ENCODE measurements around the gene MYBPH.

The MYBPH gene

GRCh38 chr1:203202431-203203245 lies 27.0 kb upstream of the MYBPH start:
- POLR2A ChIA-PET = no interaction called here
- CTCF ChIA-PET = interaction anchor here (0.9 to 5.8 kb wide), 3 partner anchors 14 to 66 kb away, joined by 3 to 43 read pairs (median 14); no protein-coding TSS in a partner anchor
- TF ChIP-seq CTCF (IDR thresholded peaks at IDR 0.05; ENCODE audit: control extremely low read depth, extremely low read depth, low read depth, missing control alignments) = no peak

GRCh38 chr1:203201516-203202205 lies 26.0 kb upstream of the MYBPH start:
- POLR2A ChIA-PET = no interaction called here
- CTCF ChIA-PET = interaction anchor here (1.8 to 4.1 kb wide), 2 partner anchors 29 to 162 kb away, joined by 8 to 11 read pairs; no protein-coding TSS in a partner anchor
- TF ChIP-seq CTCF (IDR thresholded peaks at IDR 0.05; ENCODE audit: control extremely low read depth, extremely low read depth, low read depth, missing control alignments) = no peak
- no peak for DNase-seq (ENCODE audit: extremely low spot score)

More at GRCh38 chr1:203202431-203203245, 27.0 kb upstream of the MYBPH start:
- no peak for DNase-seq (ENCODE audit: extremely low spot score)

- no peak for TF ChIP-seq CTCF (IDR thresholded peaks at IDR 0.05; ENCODE audit: control extremely low read depth, extremely low read depth, low read depth, missing control alignments)
- ChIA-PET POLR2A (no interaction called here), CTCF (interaction anchor here (1.2 to 4.1 kb wide), 5 partner anchors 15 to 161 kb away, joined by 3 to 19 read pairs (median 8); no protein-coding TSS in a partner anchor)
- no peak for DNase-seq (ENCODE audit: extremely low spot score)
Observed at GRCh38 chr1:203200916-203201315, 25.3 kb upstream of the MYBPH start.

- no peak for DNase-seq (ENCODE audit: extremely low spot score)
- ChIA-PET POLR2A (no interaction called here), CTCF (interaction anchor here (1.0 to 4.1 kb wide), 8 partner anchors 16 to 161 kb away, joined by 3 to 19 read pairs (median 4); no protein-coding TSS in a partner anchor)
- TF ChIP-seq CTCF (IDR thresholded peaks at IDR 0.05; ENCODE audit: control extremely low read depth, extremely low read depth, low read depth, missing control alignments) = no peak
Observed at GRCh38 chr1:203199816-203200571, 24.4 kb upstream of the MYBPH start.

- TF ChIP-seq CTCF (IDR thresholded peaks at IDR 0.05; ENCODE audit: control extremely low read depth, extremely low read depth, low read depth, missing control alignments) = no peak
- ChIA-PET POLR2A (no interaction called here), CTCF (interaction anchor here (1.0 to 4.1 kb wide), 6 partner anchors 17 to 160 kb away, joined by 3 to 19 read pairs (median 4); no protein-coding TSS in a partner anchor)
- no peak for DNase-seq (ENCODE audit: extremely low spot score)
Observed at GRCh38 chr1:203199481-203199815, 23.8 kb upstream of the MYBPH start.

GRCh38 chr1:203199002-203199401 lies 23.4 kb upstream of the MYBPH start:
- TF ChIP-seq CTCF (IDR thresholded peaks at IDR 0.05; ENCODE audit: control extremely low read depth, extremely low read depth, low read depth, missing control alignments) = no peak
- CTCF ChIA-PET = interaction anchor here (1.0 to 4.1 kb wide), 4 partner anchors 17 to 159 kb away, joined by 3 to 19 read pairs (median 7); no protein-coding TSS in a partner anchor
- no peak for DNase-seq (ENCODE audit: extremely low spot score)
- POLR2A ChIA-PET = no interaction called here
